Panc1 (cell line): ENCODE data around the gene KAZN.

Experiments
- CTCF ChIP-seq: fragments of 450-650 bp; IDR thresholded peaks from 2 replicates; pipeline ENCODE4 v1.5.1; 2017; ENCODE audit warnings: mild to moderate bottlenecking
- POLR2AphosphoS5 ChIP-seq: IDR thresholded peaks from 2 replicates; pipeline ENCODE4 v1.6.1; 2012; ENCODE audit warnings: mild to moderate bottlenecking, low read depth, low read length, moderate library complexity
- REST ChIP-seq, 2 experiments: IDR thresholded peaks; 2 replicates each; pipeline ENCODE4 v1.6.1; 2011 to 2012; ENCODE audit warnings: low read depth in 2 of 2, control low read depth in 1 of 2, low read length in 1 of 2, mild to moderate bottlenecking in 1 of 2, moderate library complexity in 1 of 2; ENCODE audit not compliant: insufficient read depth in 1 of 2

GRCh38 chr1:15115542-15116330 lies 517.3 kb downstream of the KAZN start:
- TF ChIP-seq CTCF (no peak), POLR2AphosphoS5 (no peak), REST (IDR thresholded peaks at IDR 0.05; ENCODE audit: insufficient read depth in 1 of 2, low read depth in 2 of 2, low read length in 1 of 2) (no peak)
